Colonic mucosa (tissue), 4 donors: Measurements from ENCODE around the gene BANK1. TPM values are rescaled to one million over a fixed set of nuclear protein-coding genes. Genes with fewer than 3 reads are reported as not detected.
"Not testable (repeated sequence)": the region's sequence is repeated elsewhere in the genome, so short reads cannot be mapped to it uniquely, and the experiment has no call there.

Source experiments
- DNase-seq: peaks from one replicate; pipeline ENCODE4 v3.0.0-alpha.2; 2020
- H3K27ac ChIP-seq: fragments of 200-600 bp; one replicate; pipeline ENCODE4 v1.8.0; 2021
- H3K27me3 ChIP-seq: fragments of 200-600 bp; one replicate; pipeline ENCODE4 v1.8.0; 2021
- H3K36me3 ChIP-seq: fragments of 200-600 bp; one replicate; pipeline ENCODE4 v1.8.0; 2021
- H3K4me1 ChIP-seq: fragments of 200-600 bp; one replicate; pipeline ENCODE4 v1.8.0; 2021; ENCODE audit warnings: mild to moderate bottlenecking
- H3K4me3 ChIP-seq: fragments of 200-600 bp; one replicate; pipeline ENCODE4 v1.8.0; 2021
- H3K9ac ChIP-seq, 2 donors: one replicate each; pipeline ENCODE4 v1.7.0; 2013; ENCODE audit warnings: control low read depth in 2 of 2, low read depth in 2 of 2, low read length in 2 of 2
- H3K9me3 ChIP-seq: fragments of 200-600 bp; one replicate; pipeline ENCODE4 v1.8.0; 2021
- CTCF ChIP-seq: fragments of 200-600 bp; IDR thresholded peaks from one replicate; pipeline ENCODE4 v1.8.0; 2022; ENCODE audit warnings: antibody characterized with exemption, mild to moderate bottlenecking
- intact Hi-C: fragments of 100-400 bp; cut with DNase I; formaldehyde crosslinking; loops from one replicate; pipeline ENCODE4 v1.14.1; 2022
- total RNA-seq, 2 donors: library from RNA; stranded (reverse); fragmentation: NEBNext Ultra II Directional in 1 of 2; extraction: Animal tissue kit (Norgen Biotek cat#: 25700) in 1 of 2; gene quantifications; one replicate each; pipeline ENCODE4 v1.2.1, GENCODE V29; 2021
- donor health status: healthy.
- donor health status: DM: no; HTN: no; CAD: no.
- donor health status: DM: no; HTN: no; CAD: no.

BANK1 gene
- total RNA-seq, 2 donors from 2014 or later: 0.82 to 1.2 TPM

- H3K36me3 ChIP-seq: no peaks in the 10 kb centered on the region
Measured at GRCh38 chr4:101871962-101872676, 81.6 kb downstream of the BANK1 start.

GRCh38 chr4:101885574-101885973, 95.0 kb downstream of the BANK1 start:
- Histone ChIP-seq H3K9ac (no peak overlapping the region), H3K4me3 (no peak overlapping the region), H3K27me3 (no peaks in the 10 kb centered on the region), H3K4me1 (no peaks in the 10 kb centered on the region), H3K27ac (no peak overlapping the region), H3K9me3 (no peaks in the 10 kb centered on the region), H3K36me3 (no peaks in the 10 kb centered on the region)
- no peak for DNase-seq
- intact Hi-C loops: no loop called here
- TF ChIP-seq CTCF: no peak

More at GRCh38 chr4:101871962-101872676, 81.6 kb downstream of the BANK1 start:
- intact Hi-C loops: no loop called here
- H3K9ac ChIP-seq: no peak overlapping the region
- no peaks in the 10 kb centered on the region for H3K4me1 ChIP-seq
- H3K9me3 ChIP-seq: no peaks in the 10 kb centered on the region
- no peak for DNase-seq
- H3K27ac ChIP-seq: no peak overlapping the region
- no peak for TF ChIP-seq CTCF
- no peak overlapping the region for H3K4me3 ChIP-seq
- H3K27me3 ChIP-seq: no peaks in the 10 kb centered on the region

- Histone ChIP-seq H3K9me3 (no peaks in the 10 kb centered on the region), H3K4me1 (no peaks in the 10 kb centered on the region), H3K4me3 (no peak overlapping the region), H3K27ac (no peak overlapping the region), H3K36me3 (no peaks in the 10 kb centered on the region), H3K27me3 (no peaks in the 10 kb centered on the region), H3K9ac (no peak overlapping the region)
- intact Hi-C loops: no loop called here
- no peak for TF ChIP-seq CTCF
- DNase-seq: no peak
Measured at GRCh38 chr4:101886826-101887225, 96.3 kb downstream of the BANK1 start.

GRCh38 chr4:101888472-101888871, 97.9 kb downstream of the BANK1 start:
- intact Hi-C loops: no loop called here
- H3K27me3 ChIP-seq: no peaks in the 10 kb centered on the region
- no peak overlapping the region for H3K4me3 ChIP-seq
- TF ChIP-seq CTCF: no peak
- no peak for DNase-seq
- no peaks in the 10 kb centered on the region for H3K4me1 ChIP-seq
- H3K27ac ChIP-seq: no peak overlapping the region
- H3K9ac ChIP-seq: no peak overlapping the region
- no peaks in the 10 kb centered on the region for H3K36me3 ChIP-seq
- H3K9me3 ChIP-seq: no peaks in the 10 kb centered on the region

GRCh38 chr4:101905527-101905926, 115.0 kb downstream of the BANK1 start:
- H3K27ac ChIP-seq, H3K4me3 ChIP-seq, H3K9me3 ChIP-seq, H3K9ac ChIP-seq, intact Hi-C loops, DNase-seq, H3K27me3 ChIP-seq, H3K36me3 ChIP-seq, H3K4me1 ChIP-seq: not testable (repeated sequence)

- Histone ChIP-seq H3K4me3 (no peak overlapping the region), H3K9ac (no peak overlapping the region), H3K36me3 (no peaks in the 10 kb centered on the region), H3K4me1 (no peaks in the 10 kb centered on the region), H3K27me3 (no peaks in the 10 kb centered on the region), H3K9me3 (no peaks in the 10 kb centered on the region), H3K27ac (no peak overlapping the region)
- intact Hi-C loops: no loop called here
- no peak for TF ChIP-seq CTCF
- no peak for DNase-seq
Measured at GRCh38 chr4:101910786-101911373, 120.3 kb downstream of the BANK1 start.
